CD4-positive, alpha-beta T cell treated with Interleukin-17A for 4 hours (primary cell): ENCODE data around the gene GAST.
"Not testable (repeated sequence)": the region's sequence is repeated elsewhere in the genome, so short reads cannot be mapped to it uniquely, and the experiment has no call there.

ENCODE experiments used
- DNase-seq: peaks from one replicate; pipeline ENCODE4 v3.0.0-alpha.2; 2020; ENCODE audit warnings: mixed read lengths

GAST gene

DNA sequence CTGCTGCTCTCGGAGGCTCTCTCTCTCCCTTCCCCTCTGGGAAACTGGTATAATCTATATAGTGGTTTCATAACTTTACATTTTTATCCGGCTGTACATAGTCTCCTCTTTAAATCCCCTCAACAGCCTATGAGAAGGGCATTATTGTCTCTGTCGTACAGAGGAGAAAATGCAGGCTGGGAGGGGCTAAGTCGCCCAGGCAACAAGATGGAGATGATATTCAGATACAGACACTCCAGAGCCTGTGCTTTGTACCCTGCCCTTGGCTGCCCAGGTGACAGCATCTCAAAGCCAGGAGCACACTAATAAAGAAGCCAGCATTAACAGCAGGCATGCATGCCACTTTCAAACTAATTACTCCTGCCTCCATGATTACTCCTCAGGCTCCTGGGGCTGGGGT, 28.1 kb upstream of the GAST start:
- DNase-seq = no peak

DNA sequence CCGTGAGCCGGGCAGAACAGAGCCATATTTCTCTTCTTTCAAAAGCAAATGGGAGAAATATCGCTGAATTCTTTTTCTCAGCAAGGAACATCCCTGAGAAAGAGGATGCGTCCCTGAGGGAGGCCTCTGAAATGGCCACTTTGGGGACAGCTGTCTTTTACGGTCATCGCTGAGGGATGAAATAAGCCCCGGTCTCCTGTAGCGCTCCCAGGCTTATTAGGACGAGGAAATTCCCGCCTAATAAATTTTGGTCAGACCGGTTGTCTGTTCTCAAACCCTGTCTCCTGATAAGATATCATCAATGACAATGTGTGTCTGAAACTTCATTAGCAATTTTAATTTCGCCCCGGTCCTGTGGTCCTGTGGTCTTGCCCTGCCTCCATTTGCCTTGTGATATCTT, 26.4 kb upstream of the GAST start:
- DNase-seq = not testable (repeated sequence)

DNA sequence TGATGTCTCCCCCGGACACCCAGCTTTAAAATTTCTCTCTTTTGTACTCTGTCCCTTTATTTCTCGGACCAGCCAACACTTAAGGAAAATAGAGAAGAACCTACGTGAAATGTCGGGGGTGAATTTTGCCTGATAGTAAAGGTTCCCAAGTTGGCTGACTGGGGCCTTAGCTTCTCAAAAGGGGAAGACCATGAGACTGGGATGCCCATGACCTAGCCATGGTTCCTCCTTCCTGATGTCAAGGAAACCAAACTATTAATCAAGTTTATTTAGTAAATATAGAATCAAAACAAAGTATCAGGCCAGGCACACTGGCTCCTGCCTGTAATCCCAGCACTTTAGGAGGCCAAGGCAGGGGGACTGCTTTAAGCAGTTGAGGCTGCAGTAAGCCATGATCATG, 25.9 kb upstream of the GAST start:
- DNase-seq = no peak

DNA sequence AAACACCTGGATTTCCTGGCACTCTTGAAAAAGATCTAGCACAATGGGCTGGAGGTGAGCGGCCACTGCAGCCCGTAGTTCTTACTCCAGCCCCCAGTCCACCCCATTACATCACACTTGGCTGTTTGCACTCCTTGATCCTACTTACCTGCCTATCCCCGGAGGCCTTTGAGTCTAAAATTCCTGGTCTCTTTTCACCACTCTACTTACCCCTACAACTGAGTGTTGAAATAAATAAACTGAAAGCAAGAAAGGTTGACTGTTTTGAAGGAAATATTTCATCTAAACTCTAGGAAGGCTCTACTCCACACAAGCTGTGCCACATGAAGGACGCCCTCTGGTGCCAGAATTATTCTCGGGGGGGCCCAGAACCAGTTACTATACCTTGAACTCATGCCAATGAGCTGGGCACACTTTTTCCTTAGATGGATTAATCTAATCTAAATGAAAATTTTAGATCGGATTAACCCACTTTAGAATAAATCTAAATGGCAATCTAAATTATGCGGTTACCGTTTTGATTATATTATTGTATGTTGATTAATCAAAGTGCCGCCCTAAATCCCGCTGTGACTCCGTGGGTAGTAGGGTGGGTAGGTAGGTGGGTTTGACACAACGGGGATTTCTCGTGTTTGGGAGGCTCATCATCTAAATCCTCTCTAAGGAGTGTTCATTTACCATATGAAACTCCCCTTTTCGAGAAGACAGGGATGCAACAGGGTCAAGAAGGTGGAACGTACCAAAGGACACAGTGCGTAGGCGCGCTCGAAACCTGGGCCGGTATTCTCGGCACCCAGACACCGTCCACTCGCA, 24.1 kb upstream of the GAST start:
- peak; percentile 79 for DNase-seq

DNA sequence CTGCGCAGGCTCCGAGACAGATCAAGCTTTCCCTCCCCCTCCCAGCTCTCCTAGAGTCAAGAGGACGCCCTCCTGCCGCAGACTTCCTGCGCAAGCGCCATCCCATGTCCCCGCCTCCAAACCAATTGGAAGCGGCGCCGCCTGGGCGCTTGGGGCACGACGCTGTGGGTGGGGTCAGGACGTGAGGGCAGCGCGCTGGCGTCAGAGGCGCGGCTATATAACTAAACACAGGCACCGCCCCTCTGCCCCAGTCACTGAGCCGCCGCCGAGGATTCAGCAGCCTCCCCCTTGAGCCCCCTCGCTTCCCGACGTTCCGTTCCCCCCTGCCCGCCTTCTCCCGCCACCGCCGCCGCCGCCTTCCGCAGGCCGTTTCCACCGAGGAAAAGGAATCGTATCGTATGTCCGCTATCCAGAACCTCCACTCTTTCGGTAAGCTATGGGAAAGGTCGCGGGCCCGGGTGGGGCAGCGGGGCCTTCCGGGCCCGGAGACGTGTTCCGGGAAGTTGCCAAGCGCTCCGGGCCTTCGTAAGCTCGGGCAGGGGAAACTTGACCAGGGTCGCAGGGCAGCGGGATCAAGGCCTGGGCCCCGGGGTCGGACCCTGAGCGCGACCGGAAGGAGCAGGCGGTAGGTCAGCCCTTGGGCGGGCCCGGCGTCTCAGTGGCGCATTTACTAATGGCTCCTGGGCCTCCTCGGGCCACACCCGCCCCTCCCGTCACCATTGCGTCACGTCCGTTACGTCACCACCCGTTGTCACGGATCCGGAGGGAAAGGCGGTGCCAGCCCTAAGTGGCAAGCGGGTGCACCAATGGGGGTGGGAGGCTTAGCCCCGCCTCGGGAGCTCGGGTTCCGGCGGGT, 23.3 kb upstream of the GAST start, which contains the start of gene EIF1:
Gene EIF1 (plus strand): TSS at position 245 of the 856 bp plus-strand sequence. CDS start 154 bp downstream, at position 399.
- DNase-seq = peak; percentile 100

DNA sequence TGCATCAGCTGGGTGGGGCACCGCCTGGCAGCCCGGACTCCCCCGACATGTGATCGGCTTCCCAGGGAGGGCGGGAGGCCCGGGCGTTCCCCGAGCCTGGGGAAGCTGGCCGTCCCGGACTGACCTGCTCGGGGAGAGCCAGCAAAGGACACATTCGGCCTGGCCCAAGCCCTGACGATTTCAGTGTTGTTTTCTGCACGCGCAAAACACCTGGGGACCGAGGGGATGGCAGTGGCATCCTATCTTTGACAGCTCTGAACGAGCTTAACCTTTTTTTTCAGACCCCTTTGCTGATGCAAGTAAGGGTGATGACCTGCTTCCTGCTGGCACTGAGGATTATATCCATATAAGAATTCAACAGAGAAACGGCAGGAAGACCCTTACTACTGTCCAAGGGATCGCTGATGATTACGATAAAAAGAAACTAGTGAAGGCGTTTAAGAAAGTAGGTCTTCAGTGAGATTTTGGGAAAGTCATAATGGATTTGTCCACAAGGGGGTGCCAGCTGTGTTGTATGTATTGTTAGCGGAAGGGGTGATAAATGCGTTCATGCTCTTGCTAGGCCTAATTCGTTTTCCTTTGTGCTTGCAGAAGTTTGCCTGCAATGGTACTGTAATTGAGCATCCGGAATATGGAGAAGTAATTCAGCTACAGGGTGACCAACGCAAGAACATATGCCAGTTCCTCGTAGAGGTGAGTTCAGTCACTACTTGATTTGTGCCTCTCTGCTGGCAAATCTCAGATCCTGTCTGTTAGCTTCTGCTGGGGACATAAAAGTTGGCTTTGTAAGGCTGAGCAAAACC, 22.4 kb upstream of the GAST start:
- peak; percentile 64 for DNase-seq

DNA sequence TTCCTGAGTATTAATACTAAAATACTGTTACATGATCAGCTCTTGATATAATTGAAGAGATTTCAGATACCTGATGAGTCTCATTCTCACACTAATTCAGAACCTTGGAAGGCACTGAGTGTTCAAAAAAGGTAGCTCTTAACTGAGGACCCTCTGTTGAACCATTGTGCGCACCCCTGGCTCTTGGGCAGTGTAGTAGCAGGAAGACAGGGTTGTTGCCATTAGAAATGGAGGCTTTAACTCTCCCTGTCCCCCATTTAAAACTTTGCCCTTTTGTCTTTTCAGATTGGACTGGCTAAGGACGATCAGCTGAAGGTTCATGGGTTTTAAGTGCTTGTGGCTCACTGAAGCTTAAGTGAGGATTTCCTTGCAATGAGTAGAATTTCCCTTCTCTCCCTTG, 21.6 kb upstream of the GAST start:
- no peak for DNase-seq

DNA sequence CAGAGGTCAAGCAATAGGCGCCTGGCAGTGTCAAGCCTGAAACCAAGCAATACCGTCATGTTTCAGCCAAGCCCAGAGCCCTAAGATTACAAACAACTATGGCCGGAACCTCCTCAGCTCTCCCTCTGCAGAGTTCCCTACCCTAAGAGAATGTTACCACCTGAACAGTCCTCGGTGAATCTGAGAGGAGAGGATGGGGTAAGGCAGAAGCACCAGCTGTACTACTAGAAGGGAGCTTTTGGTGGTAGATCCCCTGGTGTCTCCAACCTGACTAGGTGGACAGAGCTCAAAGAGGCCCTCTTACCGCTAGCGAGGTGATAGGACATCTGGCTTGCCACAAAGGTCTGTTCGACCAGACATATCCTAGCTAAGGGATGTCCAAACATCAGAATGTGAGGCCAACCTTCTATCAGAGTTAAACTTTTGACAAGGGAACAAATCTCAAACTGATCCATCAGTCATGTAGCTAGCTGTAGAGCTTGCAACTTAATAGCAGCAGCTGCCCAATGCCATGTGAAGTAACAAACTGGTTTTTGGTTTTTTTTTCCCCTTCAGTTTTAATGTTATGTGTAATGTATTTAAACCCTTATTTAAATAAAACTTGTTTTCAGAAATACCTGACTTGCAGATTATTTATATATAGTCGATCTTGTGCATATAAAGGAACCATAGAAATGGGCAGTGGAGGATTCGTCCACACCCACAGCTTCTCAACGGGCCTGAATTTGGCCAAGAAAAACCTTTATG, 20.9 kb upstream of the GAST start:
- DNase-seq = no peak

DNA sequence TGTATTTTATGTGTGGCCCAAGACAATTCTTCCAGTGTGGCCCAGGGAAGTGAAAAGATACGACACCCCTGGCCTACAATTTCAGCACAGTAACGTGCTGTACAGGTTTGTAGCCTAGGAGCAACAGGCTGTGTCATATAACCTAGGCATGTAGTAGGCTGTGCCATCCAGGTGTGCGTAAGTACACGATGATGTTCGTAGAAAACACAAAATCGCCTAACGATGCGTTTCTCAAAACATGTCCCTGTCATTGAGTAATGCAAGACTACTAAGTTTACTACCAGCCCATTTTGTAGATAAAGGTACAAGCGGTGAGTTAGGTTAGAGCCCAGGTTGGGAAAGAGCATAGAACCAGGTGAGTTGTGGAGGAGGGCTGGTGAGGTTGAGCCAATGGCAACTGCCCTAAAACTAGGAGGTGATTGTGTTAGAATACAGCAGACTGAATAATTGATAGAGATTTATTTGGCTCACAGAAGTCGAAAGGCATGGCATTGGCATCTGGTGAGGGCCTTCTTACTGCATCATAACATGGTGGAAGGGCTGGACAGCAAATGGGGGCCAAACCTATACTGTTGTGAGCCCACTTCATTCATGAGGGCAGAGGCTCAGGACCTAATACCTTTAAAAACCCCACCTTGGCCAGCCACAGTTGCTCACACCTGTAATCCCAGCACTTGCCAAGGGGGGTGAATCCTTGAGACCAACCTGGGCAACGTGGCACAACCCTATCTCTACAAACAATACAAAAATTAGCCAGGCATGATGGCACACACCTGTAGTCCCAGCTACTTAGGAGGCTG, 19.2 kb upstream of the GAST start:
- DNase-seq = no peak

DNA sequence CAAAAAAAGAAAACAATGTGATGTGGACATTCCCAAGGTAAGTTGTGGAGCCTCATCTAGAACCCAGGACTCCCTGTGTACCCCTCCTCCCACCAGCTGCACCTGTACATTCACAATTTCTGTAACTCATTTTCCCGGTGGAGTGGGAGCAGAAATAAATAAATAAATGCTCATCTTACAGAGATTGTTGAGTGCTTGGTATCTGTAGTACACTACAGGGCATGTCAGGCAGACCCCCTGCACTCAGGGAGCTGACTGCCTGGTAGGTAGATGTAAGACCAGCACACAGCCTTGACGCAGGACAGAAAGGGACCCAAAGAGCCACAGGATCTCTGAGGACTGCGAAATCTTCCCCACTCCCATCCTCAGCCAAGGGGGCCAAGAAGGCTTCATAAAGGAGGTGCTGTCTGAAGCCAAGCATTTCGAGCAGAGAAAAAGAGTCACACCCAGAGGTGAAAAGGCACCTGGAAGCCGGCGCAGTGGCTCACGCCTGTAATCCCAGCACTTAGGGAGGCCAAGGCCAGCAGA, 16.9 kb upstream of the GAST start:
- DNase-seq = no peak

DNA sequence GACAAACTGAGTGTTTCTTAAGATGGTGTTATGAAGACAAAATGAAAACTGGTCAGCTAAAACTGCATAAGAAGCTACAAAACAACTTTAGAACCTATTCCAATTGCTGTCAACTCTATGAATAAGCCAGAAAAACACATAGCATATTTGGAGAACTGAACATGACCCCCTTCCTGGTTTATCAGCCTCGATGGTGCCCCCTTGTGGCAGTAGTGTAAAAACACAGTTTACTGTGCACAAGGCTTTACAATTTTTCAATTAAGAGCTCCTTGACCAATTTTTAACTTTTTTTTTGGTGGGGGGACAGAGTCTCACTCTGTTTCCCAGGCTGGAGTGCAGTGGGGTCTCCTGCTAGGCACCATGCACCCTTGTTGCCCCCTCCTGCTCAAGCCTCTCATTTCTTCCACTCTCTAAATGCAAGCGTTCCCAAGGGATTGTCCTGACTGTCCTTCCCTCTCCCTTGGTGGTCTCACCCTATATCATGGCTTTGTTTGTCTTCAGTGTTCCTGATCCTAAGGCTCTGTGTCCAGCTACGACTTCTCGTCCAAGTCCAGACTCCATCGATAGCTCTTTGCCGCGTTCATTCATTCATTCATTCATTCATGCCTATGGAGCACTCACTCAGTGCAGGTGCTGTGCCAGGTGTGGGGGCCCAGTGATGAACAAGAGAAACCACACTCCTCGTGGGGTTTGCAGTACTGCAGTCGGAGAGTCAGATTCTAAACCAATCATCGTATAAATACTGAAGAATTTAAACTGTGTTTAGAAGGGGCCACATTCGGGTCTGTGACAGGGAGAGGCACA, 16.0 kb upstream of the GAST start:
- DNase-seq = peak; percentile 87

DNA sequence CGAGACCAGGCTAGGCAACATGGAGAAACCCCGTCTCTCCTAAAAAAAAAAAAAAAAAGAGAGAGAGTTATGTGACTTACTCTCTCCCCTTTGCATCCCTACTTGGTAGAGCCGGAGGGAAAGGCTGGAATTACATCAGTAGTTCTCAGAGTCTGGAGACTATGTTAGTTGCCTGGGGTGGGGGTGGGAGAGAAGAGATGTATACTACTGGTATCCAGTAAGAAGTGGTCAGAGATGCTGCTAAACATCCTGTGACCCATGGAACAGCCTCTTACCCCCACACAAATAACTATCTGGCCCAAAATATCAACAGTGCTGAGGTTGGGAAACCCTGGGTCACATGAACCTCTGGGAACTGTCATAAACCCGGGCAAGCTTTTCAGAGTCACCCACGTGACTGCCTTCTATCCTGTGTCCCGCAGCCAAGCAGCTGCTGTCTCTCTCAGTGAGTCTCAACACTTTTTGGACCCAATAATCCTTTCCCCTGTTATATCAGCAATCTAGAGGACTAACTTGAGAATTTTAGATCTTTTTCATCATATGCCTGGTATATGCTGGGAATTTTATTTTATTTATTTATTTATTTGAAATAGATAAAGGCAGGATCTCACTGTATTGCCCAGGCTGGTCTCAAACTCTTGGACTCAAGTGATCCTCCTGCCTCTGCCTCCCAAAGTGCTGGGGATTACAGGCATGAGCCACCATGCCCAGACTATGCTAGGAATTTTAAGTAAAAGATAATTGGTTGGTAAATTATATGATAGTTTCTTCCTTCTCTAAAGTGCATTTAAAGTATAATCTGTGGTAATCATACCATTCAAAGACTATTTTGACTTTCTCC, 14.8 kb upstream of the GAST start:
- DNase-seq = no peak

DNA sequence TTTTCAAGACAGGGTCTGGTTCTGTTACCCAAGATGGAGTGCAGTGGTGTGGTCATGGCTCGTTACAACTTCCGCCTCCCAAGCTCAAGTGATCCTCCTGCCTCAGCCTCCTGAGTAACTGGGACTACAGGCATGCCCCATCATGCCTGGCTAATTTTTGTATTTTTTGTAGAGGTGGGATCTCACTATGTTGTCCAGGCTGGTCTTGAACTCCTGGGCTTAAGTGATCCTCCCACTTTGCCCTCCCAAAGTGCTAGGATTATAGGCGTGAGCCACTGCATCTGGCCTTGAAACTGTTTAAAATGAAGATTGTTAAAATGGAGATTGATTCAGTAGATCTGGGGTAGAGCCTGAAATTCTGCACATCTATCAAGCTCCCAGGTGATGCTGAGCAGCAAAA, 11.3 kb upstream of the GAST start:
- not testable (repeated sequence) for DNase-seq

DNA sequence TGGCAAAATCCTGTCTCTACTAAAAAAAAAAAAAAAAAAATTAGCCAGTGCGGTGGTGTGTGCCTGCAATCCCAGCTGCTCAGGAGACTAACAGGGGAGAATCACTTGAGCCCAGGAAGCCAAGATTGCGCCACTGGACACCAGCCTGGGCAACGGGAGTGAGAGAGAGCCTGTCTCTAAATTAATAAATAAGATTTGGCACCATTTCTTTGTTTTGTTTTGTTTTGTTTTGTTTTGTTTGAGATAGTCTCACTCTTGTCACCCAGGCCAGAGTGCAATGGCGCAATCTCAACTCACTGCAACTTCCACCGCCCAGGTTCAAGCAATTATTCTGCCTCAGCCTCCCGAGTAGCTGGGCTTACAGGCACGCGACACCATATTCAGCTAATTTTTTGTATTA, 9.4 kb upstream of the GAST start:
- DNase-seq = no peak

DNA sequence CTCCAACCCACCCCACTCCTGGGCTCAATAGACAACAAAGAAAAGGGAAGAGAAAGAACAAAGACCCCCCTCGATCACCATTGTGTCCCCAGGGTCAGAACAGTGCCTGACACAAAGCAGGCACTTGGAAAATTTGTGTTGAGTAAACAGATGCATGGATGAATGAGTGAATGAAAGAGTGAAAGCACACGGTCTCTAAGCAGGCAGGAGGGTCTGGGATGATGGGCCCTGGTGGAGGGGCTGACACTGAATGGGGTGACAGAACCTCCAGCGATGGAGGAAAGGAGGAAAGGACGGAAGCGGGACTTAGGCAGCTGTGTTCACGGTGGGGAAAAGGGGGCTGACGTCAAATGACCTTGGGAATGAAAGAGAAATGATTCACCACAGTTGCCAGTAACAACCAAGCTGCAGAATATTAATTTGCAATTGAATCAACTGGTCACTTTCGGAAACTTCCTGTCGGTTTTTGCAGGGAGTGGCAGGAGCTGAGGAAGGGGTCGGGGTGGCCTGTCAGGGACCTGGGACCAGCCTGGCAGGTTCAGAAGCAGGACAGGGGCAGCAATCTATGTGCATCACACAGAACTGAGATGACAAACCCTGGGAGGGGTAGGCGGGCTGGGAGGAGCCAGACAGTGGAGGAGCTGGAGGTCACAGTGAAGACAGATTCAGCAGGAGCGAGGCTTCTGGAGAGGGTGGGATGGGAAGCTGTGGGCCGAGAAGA, 6.7 kb upstream of the GAST start:
- no peak for DNase-seq

DNA sequence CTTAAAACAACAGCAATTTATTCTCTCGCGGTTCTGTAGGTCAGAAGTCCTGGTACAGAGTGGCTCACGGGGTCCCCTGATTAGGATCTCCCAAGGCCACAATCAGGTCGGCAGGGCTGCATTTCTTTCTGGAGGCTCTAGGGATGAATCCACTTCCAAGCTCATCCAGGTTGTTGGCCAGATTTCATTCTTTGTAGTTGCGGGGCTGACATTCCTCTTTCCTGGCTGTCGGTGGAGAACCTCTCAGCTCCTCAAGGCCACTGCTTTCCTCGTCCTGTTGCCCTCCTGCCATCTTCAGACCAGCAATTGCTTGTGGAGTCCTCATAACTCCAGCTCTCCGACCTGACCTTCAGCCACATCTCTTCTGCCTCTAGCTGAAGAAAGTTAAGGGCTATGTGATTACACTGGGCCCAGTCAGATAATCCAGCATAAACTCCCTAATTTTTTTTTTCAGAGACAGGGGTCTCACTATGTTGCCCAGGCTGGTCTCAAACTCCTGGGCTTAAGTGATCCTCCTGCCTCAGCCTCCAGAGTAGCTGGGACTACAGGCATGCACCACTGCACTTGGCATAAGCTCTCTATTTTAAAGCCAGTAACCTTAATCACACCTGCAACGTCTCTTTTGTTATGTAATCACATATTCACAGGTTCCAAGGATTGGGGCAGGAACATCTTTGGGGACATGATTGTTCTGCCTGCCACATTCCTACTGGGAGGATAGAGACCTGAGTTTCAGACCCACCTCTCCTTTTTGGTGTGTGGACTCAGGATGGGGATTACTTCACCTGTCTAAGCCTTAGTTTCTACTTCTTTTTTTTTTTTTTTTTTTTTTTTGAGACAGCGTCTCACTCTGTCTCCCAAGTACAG, 4.1 kb upstream of the GAST start:
- no peak for DNase-seq

DNA sequence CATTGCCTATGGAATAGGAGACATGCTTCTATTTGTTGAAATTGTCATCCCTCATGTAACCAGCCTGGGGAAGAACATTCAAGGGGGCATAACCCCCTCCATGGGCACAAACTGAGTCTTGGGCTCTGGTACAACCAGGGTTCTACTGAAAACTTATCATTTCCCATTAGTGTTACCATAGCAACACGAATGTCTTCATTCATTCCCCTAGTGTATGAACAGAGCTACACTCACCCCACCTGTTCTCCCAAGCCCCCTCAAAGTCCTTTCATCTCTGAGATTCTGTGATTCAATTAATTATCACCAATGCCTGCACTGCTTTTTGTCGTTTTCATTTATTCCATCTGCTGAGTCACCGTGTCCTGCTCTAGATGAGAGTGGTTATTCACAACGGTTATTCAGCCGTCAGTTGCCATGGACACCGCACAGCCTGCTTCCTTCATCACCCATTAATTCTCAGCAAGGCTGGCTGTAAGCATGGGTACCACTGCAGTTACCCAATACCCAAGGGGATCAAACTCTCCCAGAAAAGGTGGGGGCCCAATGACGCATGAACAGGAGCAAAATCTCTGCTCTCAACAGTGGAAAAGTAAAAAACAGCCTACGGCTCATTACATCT, 1.6 kb upstream of the GAST start:
- DNase-seq = no peak
